Measurements from ENCODE around the gene WNT4. TPM values are rescaled to one million over a fixed set of nuclear protein-coding genes. Genes with fewer than 3 reads are reported as not detected.

The WNT4 gene
- total and polyA plus RNA-seq, 9 of the 15 experiments (the other 6 are each of a cell fraction or from before 2014, with no cell fraction given), result 0.01 TPM; not detected in 8

DNA sequence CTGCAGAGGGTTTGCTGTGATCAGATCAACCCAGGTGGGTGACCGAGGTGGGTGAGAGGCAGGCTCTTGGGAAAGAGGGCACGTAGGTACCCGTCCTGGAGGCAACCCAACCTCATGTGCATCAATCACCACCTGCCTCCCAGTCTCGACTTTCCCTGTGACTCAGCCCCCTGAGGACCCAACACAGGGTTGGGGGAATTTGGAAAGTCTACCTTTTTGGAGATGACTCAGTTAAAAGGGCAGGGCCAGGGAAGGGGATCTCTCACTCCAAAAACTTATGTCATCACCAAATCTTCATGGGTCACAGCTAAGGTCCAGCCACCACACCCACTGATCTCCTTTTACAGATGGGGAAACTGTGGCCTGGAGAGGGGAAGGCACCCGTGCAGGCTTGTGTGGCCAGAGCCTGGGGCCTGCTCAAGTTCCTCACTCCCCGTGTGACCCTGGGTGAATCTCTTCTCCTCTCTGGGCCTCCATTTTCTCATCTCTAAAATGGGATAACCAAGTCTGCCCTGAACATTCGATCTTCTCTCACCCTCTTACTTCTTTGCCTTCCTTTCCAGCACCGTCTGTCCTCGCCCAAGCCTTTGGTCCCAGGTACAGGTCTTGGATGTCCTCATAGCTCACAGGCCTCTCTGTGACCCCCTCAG lies 34.6 kb upstream of the WNT4 start:
- peaks cover 7% of the 10 kb centered on the region for H4K20me1 ChIP-seq (replicated peaks; ENCODE audit: control insufficient read depth, insufficient read depth, low read length)
- H3K4me3 ChIP-seq, result no peak overlapping the region
- H3K4me1 ChIP-seq (replicated peaks in 1 of 2; ENCODE audit: control insufficient read depth in 2 of 2, insufficient read depth in 2 of 2, low read length in 2 of 2), result peaks cover 0 to 3% of the 10 kb centered on the region in 2 experiments; a peak in 2 of 5 replicates
- ChIA-PET POLR2A (interaction anchor here (0.6 kb wide), 1 partner anchor 40 kb away, joined by 3 read pairs; no protein-coding TSS in a partner anchor), CTCF (ENCODE audit: low intra/inter-chr PET ratio) (no interaction called here)
- no peak for ATAC-seq
- no peak overlapping the region for H3K27ac ChIP-seq (ENCODE audit: extremely low read depth, low read depth, low read length)
- peaks cover 12 to 23% of the 10 kb centered on the region in 2 experiments for H3K27me3 ChIP-seq (ENCODE audit: control insufficient read depth in 2 of 2, insufficient read depth in 2 of 2, low read length in 2 of 2)
- H3K9me1 ChIP-seq (ENCODE audit: control insufficient read depth, insufficient read depth, low read length), result no peaks in the 10 kb centered on the region
- no peak overlapping the region for H3K4me2 ChIP-seq (ENCODE audit: insufficient read depth, low read length)
- no peaks in the 10 kb centered on the region for H3K36me3 ChIP-seq (ENCODE audit: control insufficient read depth, insufficient read depth, low read length)
- no peak overlapping the region for H2AFZ ChIP-seq (ENCODE audit: low read depth, low read length)
- no TSS peak for BruUV-seq (replicated peaks)
- DNase-seq (ENCODE audit: extremely low read depth in 1 of 4, low spot score in 3 of 4), result no peak
- intact Hi-C loops (cut with micrococcal nuclease), result no loop called here
- no peak for FAIRE-seq
- H3K79me2 ChIP-seq (ENCODE audit: control insufficient read depth, insufficient read depth, low read length), result no peaks in the 10 kb centered on the region
- H3K9ac ChIP-seq (ENCODE audit: insufficient read depth in 1 of 2, low read depth in 2 of 2, low read length in 2 of 2), result no peak overlapping the region
- in situ Hi-C loops (cut with MboI), result no loop called here
- no peaks in the 10 kb centered on the region for H3K9me3 ChIP-seq (replicated peaks; ENCODE audit: control insufficient read depth, insufficient read depth, low read depth, low read length)
- WGBS (ENCODE audit: insufficient coverage, low coverage, missing lambda C conversion rate), result 5% methylated on average over 9 of the region's 9 CpGs
- TF ChIP-seq KAT2B (IDR thresholded peaks at IDR 0.05; ENCODE audit: low read depth, low read length) (no peak), NR4A1 (CRISPR knock-in tag; IDR thresholded peaks at IDR 0.05) (no peak), NR4A1 (tag; IDR thresholded peaks at IDR 0.05) (no peak), RBM25 (IDR thresholded peaks at IDR 0.05; ENCODE audit: low read depth, low read length, severe bottlenecking) (peak; percentile 74), ZNF165 (CRISPR knock-in tag; IDR thresholded peaks at IDR 0.05; ENCODE audit: borderline replicate concordance) (no peak), SRSF1 (IDR thresholded peaks at IDR 0.05; ENCODE audit: low read depth, low read length) (no peak), HNRNPH1 (optimal IDR thresholded peaks at IDR 0.05; ENCODE audit: low read depth, low read length) (no peak), MEIS2 (IDR thresholded peaks at IDR 0.05; ENCODE audit: partially characterized antibody) (peak; percentile 14), ZNF175 (CRISPR knock-in tag; IDR thresholded peaks at IDR 0.05; ENCODE audit: low read depth) (no peak), ZNF780A (CRISPR knock-in tag; IDR thresholded peaks at IDR 0.05) (no peak), BRD4 (IDR thresholded peaks at IDR 0.05) (no peak), ZNF778 (CRISPR knock-in tag; IDR thresholded peaks at IDR 0.05) (no peak)
- TF ChIP-seq, protein P1, sequence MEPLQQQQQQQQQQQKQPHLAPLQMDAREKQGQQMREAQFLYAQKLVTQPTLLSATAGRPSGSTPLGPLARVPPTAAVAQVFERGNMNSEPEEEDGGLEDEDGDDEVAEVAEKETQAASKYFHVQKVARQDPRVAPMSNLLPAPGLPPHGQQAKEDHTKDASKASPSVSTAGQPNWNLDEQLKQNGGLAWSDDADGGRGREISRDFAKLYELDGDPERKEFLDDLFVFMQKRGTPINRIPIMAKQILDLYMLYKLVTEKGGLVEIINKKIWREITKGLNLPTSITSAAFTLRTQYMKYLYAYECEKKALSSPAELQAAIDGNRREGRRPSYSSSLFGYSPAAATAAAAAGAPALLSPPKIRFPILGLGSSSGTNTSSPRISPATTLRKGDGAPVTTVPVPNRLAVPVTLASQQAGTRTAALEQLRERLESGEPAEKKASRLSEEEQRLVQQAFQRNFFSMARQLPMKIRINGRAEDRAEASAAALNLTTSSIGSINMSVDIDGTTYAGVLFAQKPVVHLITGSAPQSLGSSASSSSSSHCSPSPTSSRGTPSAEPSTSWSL (CRISPR knock-in tag; IDR thresholded peaks at IDR 0.05; ENCODE audit: borderline replicate concordance), result no peak
- TF ChIP-seq, protein P2, sequence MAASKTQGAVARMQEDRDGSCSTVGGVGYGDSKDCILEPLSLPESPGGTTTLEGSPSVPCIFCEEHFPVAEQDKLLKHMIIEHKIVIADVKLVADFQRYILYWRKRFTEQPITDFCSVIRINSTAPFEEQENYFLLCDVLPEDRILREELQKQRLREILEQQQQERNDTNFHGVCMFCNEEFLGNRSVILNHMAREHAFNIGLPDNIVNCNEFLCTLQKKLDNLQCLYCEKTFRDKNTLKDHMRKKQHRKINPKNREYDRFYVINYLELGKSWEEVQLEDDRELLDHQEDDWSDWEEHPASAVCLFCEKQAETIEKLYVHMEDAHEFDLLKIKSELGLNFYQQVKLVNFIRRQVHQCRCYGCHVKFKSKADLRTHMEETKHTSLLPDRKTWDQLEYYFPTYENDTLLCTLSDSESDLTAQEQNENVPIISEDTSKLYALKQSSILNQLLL (CRISPR knock-in tag; IDR thresholded peaks at IDR 0.05; ENCODE audit: borderline replicate concordance), result no peak
- TF ChIP-seq, protein P3, sequence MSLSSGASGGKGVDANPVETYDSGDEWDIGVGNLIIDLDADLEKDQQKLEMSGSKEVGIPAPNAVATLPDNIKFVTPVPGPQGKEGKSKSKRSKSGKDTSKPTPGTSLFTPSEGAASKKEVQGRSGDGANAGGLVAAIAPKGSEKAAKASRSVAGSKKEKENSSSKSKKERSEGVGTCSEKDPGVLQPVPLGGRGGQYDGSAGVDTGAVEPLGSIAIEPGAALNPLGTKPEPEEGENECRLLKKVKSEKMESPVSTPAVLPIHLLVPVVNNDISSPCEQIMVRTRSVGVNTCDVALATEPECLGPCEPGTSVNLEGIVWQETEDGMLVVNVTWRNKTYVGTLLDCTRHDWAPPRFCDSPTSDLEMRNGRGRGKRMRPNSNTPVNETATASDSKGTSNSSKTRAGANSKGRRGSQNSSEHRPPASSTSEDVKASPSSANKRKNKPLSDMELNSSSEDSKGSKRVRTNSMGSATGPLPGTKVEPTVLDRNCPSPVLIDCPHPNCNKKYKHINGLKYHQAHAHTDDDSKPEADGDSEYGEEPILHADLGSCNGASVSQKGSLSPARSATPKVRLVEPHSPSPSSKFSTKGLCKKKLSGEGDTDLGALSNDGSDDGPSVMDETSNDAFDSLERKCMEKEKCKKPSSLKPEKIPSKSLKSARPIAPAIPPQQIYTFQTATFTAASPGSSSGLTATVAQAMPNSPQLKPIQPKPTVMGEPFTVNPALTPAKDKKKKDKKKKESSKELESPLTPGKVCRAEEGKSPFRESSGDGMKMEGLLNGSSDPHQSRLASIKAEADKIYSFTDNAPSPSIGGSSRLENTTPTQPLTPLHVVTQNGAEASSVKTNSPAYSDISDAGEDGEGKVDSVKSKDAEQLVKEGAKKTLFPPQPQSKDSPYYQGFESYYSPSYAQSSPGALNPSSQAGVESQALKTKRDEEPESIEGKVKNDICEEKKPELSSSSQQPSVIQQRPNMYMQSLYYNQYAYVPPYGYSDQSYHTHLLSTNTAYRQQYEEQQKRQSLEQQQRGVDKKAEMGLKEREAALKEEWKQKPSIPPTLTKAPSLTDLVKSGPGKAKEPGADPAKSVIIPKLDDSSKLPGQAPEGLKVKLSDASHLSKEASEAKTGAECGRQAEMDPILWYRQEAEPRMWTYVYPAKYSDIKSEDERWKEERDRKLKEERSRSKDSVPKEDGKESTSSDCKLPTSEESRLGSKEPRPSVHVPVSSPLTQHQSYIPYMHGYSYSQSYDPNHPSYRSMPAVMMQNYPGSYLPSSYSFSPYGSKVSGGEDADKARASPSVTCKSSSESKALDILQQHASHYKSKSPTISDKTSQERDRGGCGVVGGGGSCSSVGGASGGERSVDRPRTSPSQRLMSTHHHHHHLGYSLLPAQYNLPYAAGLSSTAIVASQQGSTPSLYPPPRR (CRISPR knock-in tag; IDR thresholded peaks at IDR 0.05; ENCODE audit: borderline replicate concordance), result no peak
